Right kidney (tissue), 1 donor: ENCODE measurements around the gene NECTIN4.
A peak's percentile ranks its signal among the peaks of the same experiment; 100 is the strongest.
"Not testable (repeated sequence)": the region's sequence is repeated elsewhere in the genome, so short reads cannot be mapped to it uniquely, and the experiment has no call there.

ENCODE experiments used
- DNase-seq: peaks from one replicate; pipeline ENCODE4 v3.0.0-alpha.2; 2016

The NECTIN4 gene

GRCh38 chr1:161054232-161054631 is 35.1 kb downstream of the NECTIN4 start:
- DNase-seq: no peak

GRCh38 chr1:161052899-161053298 is 36.5 kb downstream of the NECTIN4 start:
- DNase-seq: no peak

GRCh38 chr1:161051219-161051618 is 38.1 kb downstream of the NECTIN4 start:
- DNase-seq: no peak

- no peak for DNase-seq
These were observed 40.2 kb downstream of the NECTIN4 start for GRCh38 chr1:161048949-161049722.

- DNase-seq: no peak
These were observed 41.6 kb downstream of the NECTIN4 start for GRCh38 chr1:161047436-161048420.

- no peak for DNase-seq
These were observed 42.6 kb downstream of the NECTIN4 start for GRCh38 chr1:161046605-161047228.

- DNase-seq: peak; percentile 97
These were observed 43.4 kb downstream of the NECTIN4 start, which contains the start of gene USF1 for GRCh38 chr1:161045736-161046604. Gene USF1, minus strand, starts transcription at chr1:161045977. Its CDS starts 2,702 bp downstream, at chr1:161043275.

- peak; percentile 95 for DNase-seq
These were observed 44.2 kb downstream of the NECTIN4 start for GRCh38 chr1:161044908-161045735.

- DNase-seq: no peak
These were observed 44.8 kb downstream of the NECTIN4 start for GRCh38 chr1:161044535-161044907.

- DNase-seq: no peak
These were observed 49.8 kb downstream of the NECTIN4 start for GRCh38 chr1:161039546-161039945.

GRCh38 chr1:161039154-161039545 is 50.2 kb downstream of the NECTIN4 start:
- no peak for DNase-seq

GRCh38 chr1:161038523-161039153 is 50.7 kb downstream of the NECTIN4 start, which contains the start of gene TSTD1:
Gene TSTD1, minus strand, starts transcription at chr1:161038964. Its CDS starts 75 bp downstream, at chr1:161038889.
- peak; percentile 75 for DNase-seq

- DNase-seq: no peak
These were observed 51.5 kb downstream of the NECTIN4 start for GRCh38 chr1:161037661-161038522.

- DNase-seq: no peak
These were observed 55.6 kb downstream of the NECTIN4 start for GRCh38 chr1:161033751-161034150.

- DNase-seq: no peak
These were observed 56.9 kb downstream of the NECTIN4 start for GRCh38 chr1:161032409-161032808.

GRCh38 chr1:161031874-161032273 is 57.5 kb downstream of the NECTIN4 start:
- no peak for DNase-seq

- not testable (repeated sequence) for DNase-seq
These were observed 59.9 kb downstream of the NECTIN4 start for GRCh38 chr1:161029466-161029865.

GRCh38 chr1:161026954-161027353 is 62.4 kb downstream of the NECTIN4 start:
- DNase-seq: not testable (repeated sequence)

- not testable (repeated sequence) for DNase-seq
These were observed 66.9 kb downstream of the NECTIN4 start for GRCh38 chr1:161022432-161022831.
